Pancreas (tissue), 10 donors: ENCODE measurements around the gene ARSG. TPM values are rescaled to one million over a fixed set of nuclear protein-coding genes. Genes with fewer than 3 reads are reported as not detected.

Experiments
- ATAC-seq, 4 donors: fragments of 200-7000 bp; cut with Tn5 transposase; one replicate each; pipeline versions ENCODE4 v1.8.0 to v1.9.1; 2020; ENCODE audit warnings: mild to moderate bottlenecking in 4 of 4, moderate library complexity in 4 of 4
- DNase-seq, 6 donors: peaks; one replicate each; pipeline ENCODE4 v3.0.0-alpha.2; 2020
- FAIRE-seq: peaks from 2 replicates; lab custom pipeline; 2012; peaks lifted over from hg19 to GRCh38; lab: Jason Lieb, UNC
- H3K27ac ChIP-seq, 4 donors: fragments of 200-600 bp; sonication (generic); 1 replicate in 3 of 4; 2 replicates in 1 of 4; pipeline versions ENCODE4 v1.5.0 to v1.8.0; 2020
- H3K27me3 ChIP-seq, 4 donors: fragments of 200-600 bp; one replicate each; pipeline ENCODE4 v1.8.0; 2021
- H3K36me3 ChIP-seq, 3 donors: fragments of 200-600 bp; sonication (generic) in 1 of 3; one replicate each; pipeline versions ENCODE4 v1.5.0 to v1.8.0; 2020 to 2021
- H3K4me1 ChIP-seq, 3 donors: fragments of 200-600 bp; one replicate each; pipeline ENCODE4 v1.8.0; 2021
- H3K4me3 ChIP-seq, 4 donors: fragments of 200-600 bp; sonication (generic) in 2 of 4; one replicate each; pipeline versions ENCODE4 v1.5.0 to v1.8.0; 2020 to 2021
- H3K9me3 ChIP-seq, 4 donors: fragments of 200-600 bp; one replicate each; pipeline ENCODE4 v1.8.0; 2021
- WGBS, 2 donors: extraction: QIAGEN DNeasy Blood & Tissue Kit; methylation state at CpG; one replicate each; pipeline ENCODE4 v1.1.7; 2013; 5-methylcytosine and 5-hydroxymethylcytosine counted together
- intact Hi-C, 3 donors: fragments of 100-400 bp; cut with DNase I; formaldehyde crosslinking; loops; one replicate each; pipeline versions ENCODE4 v1.11.1 to v1.14.2; 2022
- polyA plus RNA-seq, 2 donors: library from polyadenylated mRNA; stranded (reverse); fragments of 200-250 nt; gene quantifications; one replicate each; pipeline ENCODE4 v1.2.3, GENCODE V29; 2013
- total RNA-seq, 6 donors: library from RNA; stranded (reverse); fragmentation: NEBNext Ultra II Directional in 4 of 6; extraction: Animal tissue kit (Norgen Biotek cat#: 25700) in 4 of 6; gene quantifications; one replicate each; pipeline versions ENCODE4 v1.2.1 to v1.2.4, GENCODE V29; 2021 to 2023
- TF ChIP-seq, protein P1 (sequence below), 4 donors: fragments of 200-600 bp; sonication (generic) in 3 of 4; IDR thresholded peaks; one replicate each; pipeline versions ENCODE4 v1.5.0 to v1.8.0; 2021; ENCODE audit warnings: antibody characterized with exemption in 4 of 4
- donor health status: healthy with polysubstance abuse.
- donor health status: DM: no; HTN: no; CAD: no; lungs with moderate emphysema.
- donor health status: DM: no; HTN: no; CAD: no.
- donor health status: control.
- donor health status: control.
- donor health status: Bipolar disorder and iron deficiency.
- donor health status: DM: yes; HTN: yes; CAD: no.
- donor health status: DM: no; HTN: no; CAD: no.
- donor health status: DM: no; HTN: no; CAD: no.
- donor health status: DM: yes; HTN: yes; CAD: no.

Gene ARSG
- total and polyA plus RNA-seq, 8 donors, result 0.46 to 2.5 (median 1.4) TPM

DNA sequence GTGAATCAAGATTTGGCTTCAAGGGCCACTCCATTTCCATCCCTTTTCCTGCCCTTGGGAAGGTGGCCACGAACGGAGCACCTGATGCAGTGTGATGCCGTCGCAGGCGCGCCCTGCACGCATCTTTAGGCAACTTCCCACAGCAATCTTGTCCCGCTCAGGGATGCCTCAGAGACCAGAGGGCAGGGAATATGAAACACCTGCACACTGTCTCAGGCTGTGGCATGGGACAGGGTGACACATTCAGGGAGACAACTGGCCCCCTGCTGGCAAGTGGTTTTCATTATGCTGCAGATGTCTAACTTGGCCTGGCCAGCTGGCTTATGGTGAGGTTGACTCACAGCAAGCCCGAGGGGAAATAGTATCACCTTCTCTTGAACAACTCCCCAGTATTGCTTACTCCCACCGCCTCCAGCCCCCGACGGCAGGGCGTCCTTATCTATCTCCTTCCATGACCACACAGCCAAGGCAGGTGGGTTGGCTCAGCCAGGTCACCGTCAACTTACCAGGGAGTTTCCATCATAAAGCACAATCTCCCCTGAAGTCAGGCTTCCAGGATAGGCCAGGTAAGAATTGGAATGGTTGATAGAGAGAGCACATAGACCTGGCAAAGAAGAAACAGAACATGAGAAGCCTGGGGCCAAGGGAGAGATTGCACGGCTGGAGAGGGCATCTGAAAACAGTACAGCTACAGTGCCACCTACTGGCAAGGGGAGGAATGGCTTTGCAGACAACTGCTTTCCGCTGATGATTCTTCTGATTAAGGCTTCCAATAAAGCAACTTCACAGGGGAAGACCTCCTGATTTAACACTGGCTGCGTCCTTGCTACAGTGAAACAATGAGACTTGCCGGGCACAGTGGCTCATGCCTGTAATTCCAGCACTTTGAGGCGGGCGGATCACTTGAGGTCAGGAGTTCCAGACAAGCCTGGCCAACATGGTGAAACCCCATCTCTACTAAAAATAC, 144.9 kb downstream of the ARSG start:
- H3K27me3 ChIP-seq, result no peaks in the 10 kb centered on the region
- intact Hi-C loops, result no loop called here
- peak; percentile 77 to 83 (median 82) for ATAC-seq
- peak in 5 of 6 donors; percentile 52 to 78 (median 69) for DNase-seq
- no peak for FAIRE-seq
- H3K4me1 ChIP-seq, result peaks cover 0 to 13% (median 7%) of the 10 kb centered on the region in 3 donors
- no peak overlapping the region for H3K27ac ChIP-seq
- TF ChIP-seq, protein P1, sequence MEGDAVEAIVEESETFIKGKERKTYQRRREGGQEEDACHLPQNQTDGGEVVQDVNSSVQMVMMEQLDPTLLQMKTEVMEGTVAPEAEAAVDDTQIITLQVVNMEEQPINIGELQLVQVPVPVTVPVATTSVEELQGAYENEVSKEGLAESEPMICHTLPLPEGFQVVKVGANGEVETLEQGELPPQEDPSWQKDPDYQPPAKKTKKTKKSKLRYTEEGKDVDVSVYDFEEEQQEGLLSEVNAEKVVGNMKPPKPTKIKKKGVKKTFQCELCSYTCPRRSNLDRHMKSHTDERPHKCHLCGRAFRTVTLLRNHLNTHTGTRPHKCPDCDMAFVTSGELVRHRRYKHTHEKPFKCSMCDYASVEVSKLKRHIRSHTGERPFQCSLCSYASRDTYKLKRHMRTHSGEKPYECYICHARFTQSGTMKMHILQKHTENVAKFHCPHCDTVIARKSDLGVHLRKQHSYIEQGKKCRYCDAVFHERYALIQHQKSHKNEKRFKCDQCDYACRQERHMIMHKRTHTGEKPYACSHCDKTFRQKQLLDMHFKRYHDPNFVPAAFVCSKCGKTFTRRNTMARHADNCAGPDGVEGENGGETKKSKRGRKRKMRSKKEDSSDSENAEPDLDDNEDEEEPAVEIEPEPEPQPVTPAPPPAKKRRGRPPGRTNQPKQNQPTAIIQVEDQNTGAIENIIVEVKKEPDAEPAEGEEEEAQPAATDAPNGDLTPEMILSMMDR (IDR thresholded peaks at IDR 0.05), result peak; percentile 74 to 94 (median 90)
- H3K36me3 ChIP-seq, result peaks cover 7 to 36% (median 8%) of the 10 kb centered on the region in 3 donors
- 64 to 65% methylated on average over 20 of the region's 20 CpGs for WGBS, 2 donors
- no peak overlapping the region for H3K4me3 ChIP-seq
- H3K9me3 ChIP-seq, result no peaks in the 10 kb centered on the region

DNA sequence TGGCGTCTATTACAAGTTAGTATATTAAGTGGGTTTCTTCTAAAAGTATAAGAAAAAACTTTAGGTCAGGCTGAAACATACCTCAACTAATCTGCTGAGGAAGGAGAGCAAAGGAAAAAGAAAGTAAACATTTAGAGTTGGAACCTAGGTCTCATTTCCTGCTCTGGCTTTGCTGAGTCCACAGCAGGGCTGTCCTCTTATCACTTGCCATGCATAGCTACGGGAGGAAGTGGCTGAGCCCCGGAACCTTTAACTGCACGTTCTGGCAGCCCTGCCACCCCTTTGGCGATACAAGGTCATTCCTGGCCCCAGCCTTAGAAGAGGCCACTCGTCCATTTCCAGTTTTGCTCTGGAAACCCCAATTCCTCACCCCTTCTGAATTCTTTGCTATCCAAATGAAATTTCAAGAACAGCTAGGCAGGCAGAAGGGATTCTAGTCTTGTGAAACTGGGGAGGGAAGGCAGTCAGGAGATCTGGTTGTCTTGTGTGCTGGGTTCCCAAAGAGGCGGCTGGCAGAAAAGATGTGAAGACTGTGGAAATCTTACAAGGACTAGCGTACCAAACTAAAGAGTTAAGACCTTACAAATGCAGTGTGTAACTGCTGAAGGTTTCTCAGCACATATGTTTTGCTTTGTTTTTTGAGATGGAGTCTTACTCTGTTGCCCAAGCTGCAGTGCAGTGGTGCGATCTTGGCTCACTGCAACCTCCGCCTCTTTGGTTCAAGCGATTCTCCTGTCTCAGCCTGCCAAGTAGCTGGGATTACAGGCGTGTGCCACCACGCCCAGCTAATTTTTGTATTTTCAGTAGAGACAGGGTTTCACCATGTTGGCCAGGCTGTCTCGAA, 146.9 kb downstream of the ARSG start:
- no peaks in the 10 kb centered on the region for H3K9me3 ChIP-seq
- intact Hi-C loops, result no loop called here
- H3K27ac ChIP-seq, result peak overlapping the region; percentile 19 to 67 (median 52)
- ATAC-seq (peak; percentile 57 to 86 (median 81)), FAIRE-seq (no peak), DNase-seq (peak in 4 of 6 donors; percentile 26 to 42 (median 30))
- peaks cover 1 to 21% (median 7%) of the 10 kb centered on the region in 3 donors for H3K36me3 ChIP-seq
- WGBS, 2 donors, result 60% methylated on average over 14 of the region's 14 CpGs
- H3K27me3 ChIP-seq, result no peaks in the 10 kb centered on the region
- TF ChIP-seq, protein P1 (IDR thresholded peaks at IDR 0.05), result no peak
- H3K4me1 ChIP-seq, result peaks cover 0 to 13% (median 7%) of the 10 kb centered on the region in 3 donors
- H3K4me3 ChIP-seq, result no peak overlapping the region

DNA sequence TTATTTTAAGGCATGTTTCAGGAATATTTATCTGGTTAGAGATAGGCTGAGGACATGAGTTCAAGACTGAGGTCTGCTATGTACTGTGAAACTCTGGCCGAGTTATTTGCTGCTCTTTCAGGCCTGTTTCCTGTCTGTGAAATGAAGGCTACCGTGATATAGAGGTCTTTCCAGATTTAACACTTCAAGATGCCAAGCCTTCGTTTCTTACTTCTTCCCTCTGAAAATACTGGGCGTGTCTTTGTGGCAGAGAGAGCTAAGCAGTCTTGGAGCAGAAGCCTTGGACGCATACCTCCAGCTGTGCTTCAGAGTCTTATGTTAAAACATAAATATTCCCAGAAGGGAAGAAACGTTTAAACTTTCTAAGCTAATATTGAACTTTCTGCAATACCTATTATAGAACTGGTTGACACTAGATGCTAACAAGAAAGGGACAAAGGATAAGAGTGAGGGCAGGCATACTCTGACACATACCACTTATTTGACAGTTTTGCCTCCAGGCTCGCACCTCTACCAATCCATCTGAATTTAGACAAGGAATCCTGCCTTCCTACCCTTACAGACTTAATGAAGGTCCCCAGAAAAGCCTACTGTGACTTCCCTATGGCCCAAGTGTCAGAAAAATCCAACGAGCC, 148.5 kb downstream of the ARSG start:
- Histone ChIP-seq H3K27me3 (no peaks in the 10 kb centered on the region), H3K36me3 (peaks cover 0 to 11% (median 0%) of the 10 kb centered on the region in 3 donors), H3K27ac (no peak overlapping the region), H3K9me3 (no peaks in the 10 kb centered on the region), H3K4me1 (peaks cover 0 to 13% (median 7%) of the 10 kb centered on the region in 3 donors), H3K4me3 (no peak overlapping the region)
- ATAC-seq, result no peak
- WGBS, 2 donors, result 74 to 76% methylated on average over 8 of the region's 8 CpGs
- TF ChIP-seq, protein P1 (IDR thresholded peaks at IDR 0.05), result no peak
- no peak for DNase-seq
- intact Hi-C loops, result no loop called here
- no peak for FAIRE-seq

DNA sequence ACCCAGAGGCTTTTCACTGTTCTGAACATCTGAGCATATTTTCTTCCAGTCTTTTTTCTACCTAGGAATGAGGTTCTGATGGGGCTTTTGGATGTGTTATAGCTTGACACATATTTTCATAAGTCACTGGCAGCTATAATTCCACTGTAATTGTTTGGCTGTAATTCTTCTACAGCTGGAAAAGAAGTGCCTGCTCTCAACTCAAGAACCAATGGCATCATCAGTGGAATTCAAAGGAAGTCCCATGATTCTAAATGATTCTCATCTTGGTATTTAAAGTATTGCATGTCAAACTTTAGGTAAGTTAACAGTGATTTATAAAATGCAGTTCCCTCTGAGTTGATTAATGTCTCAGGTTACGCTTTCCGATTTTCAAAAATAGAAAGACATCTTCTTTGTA, 149.2 kb downstream of the ARSG start:
- intact Hi-C loops, result no loop called here
- no peak for ATAC-seq
- peaks cover 0 to 3% (median 0%) of the 10 kb centered on the region in 3 donors for H3K36me3 ChIP-seq
- 84 to 85% methylated on average over 2 of the region's 2 CpGs for WGBS, 2 donors
- TF ChIP-seq, protein P1 (IDR thresholded peaks at IDR 0.05), result no peak
- no peak for DNase-seq
- FAIRE-seq, result no peak
- no peak overlapping the region for H3K27ac ChIP-seq
- no peak overlapping the region for H3K4me3 ChIP-seq
- H3K4me1 ChIP-seq, result peaks cover 0 to 13% (median 7%) of the 10 kb centered on the region in 3 donors
- H3K9me3 ChIP-seq, result no peaks in the 10 kb centered on the region
- H3K27me3 ChIP-seq, result no peaks in the 10 kb centered on the region
